GM15510 (cell line): ENCODE measurements around the gene NFATC1.

Experiments used
- POLR2A ChIP-seq: IDR thresholded peaks from 3 replicates; pipeline ENCODE4 v1.6.1; 2011; ENCODE audit warnings: borderline replicate concordance; ENCODE audit not compliant: insufficient read length; ENCODE audit errors: extremely low read depth

The NFATC1 gene

GRCh38 chr18:79573921-79574491 lies 178.3 kb downstream of the NFATC1 start:
- no peak for TF ChIP-seq POLR2A

- no peak for TF ChIP-seq POLR2A
Observed at GRCh38 chr18:79574938-79575525, 179.3 kb downstream of the NFATC1 start.

DNA sequence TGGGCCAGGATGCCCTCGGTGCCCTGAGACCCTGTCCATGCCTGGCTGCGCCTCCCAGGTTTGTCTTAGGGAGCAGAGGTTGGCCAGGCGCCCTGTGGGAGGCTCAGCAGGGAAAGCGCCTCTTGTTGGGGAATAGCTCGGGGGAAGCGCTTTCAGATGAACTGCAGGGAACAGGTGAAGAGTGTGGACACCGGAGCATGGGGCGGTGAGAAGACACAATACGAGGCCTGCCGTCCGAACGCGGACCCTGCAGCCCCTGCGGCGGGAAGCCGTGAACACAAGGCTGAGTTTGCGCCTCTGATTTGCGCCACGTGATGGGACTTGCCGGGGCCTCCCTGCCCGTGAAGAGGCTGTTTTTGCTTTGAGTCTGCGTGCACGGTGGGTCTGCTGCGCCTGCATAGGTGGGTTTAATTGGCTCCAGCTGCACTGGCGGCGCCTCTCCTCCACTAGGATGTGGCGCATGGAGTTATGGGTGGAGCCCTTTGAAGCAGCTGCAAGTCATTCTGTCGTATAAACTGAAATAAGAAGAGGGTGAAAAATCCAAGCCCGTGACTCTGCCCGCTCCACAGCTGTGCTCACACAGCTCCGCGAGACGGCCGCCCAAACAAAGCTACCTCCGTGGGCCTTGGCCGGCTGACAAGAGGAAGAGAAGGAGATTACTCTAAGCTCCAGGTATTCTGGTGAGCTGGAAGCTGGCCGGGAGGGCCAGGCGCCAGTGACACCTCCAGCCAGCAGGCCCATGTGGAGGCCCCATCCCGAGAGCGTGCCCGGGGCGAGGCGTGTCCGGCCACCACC lies 180.4 kb downstream of the NFATC1 start:
- no peak for TF ChIP-seq POLR2A

- TF ChIP-seq POLR2A: no peak
Observed at GRCh38 chr18:79576686-79577351, 181.1 kb downstream of the NFATC1 start.

GRCh38 chr18:79577451-79578395 lies 182.0 kb downstream of the NFATC1 start:
- no peak for TF ChIP-seq POLR2A

- TF ChIP-seq POLR2A: no peak
Observed at GRCh38 chr18:79578396-79579260, 182.9 kb downstream of the NFATC1 start.
